Keratinocyte (primary cell): ENCODE results near the gene ARID1B.

ENCODE experiments used
- CTCF ChIP-seq, 3 experiments: IDR thresholded peaks in 1 of 3; conservative IDR thresholded peaks in 1 of 3; optimal IDR thresholded peaks in 1 of 3; 2 replicates in 2 of 3; 3 replicates in 1 of 3; pipeline versions ENCODE3 to v1.5.1; 2011; ENCODE audit warnings: low read length in 3 of 3, mild to moderate bottlenecking in 3 of 3, moderate library complexity in 2 of 3, control low read depth in 1 of 3, inconsistent platforms in 1 of 3; ENCODE audit not compliant: insufficient read depth in 2 of 3; ENCODE audit errors: extremely low read depth in 1 of 3
- EZH2 ChIP-seq: IDR thresholded peaks from one replicate; pipeline ENCODE4 v1.6.1; 2012; ENCODE audit warnings: inconsistent platforms, mild to moderate bottlenecking, low read length, moderate library complexity

GRCh38 chr6:157177731-157178336 is 400.7 kb downstream of the ARID1B start:
- TF ChIP-seq CTCF (optimal IDR thresholded peaks at IDR 0.05 in 1 of 3, IDR thresholded peaks at IDR 0.05 in 1 of 3, conservative IDR thresholded peaks at IDR 0.05 in 1 of 3; ENCODE audit: extremely low read depth in 1 of 3, insufficient read depth in 2 of 3, low read length in 3 of 3) (no peak), EZH2 (no peak)
